Spleen (tissue), 7 donors: ENCODE results near the gene CARS1.

Source experiments
- POLR2A ChIP-seq, 3 donors: fragments of 450-650 bp; IDR thresholded peaks; one replicate each; pipeline ENCODE4 v1.5.1; 2017; ENCODE audit warnings: antibody characterized with exemption in 3 of 3, mild to moderate bottlenecking in 1 of 3
- POLR2AphosphoS5 ChIP-seq, 3 donors: sonication (generic); formaldehyde crosslinking; IDR thresholded peaks; one replicate each; pipeline ENCODE4 v1.5.1; 2017; ENCODE audit warnings: antibody characterized with exemption in 3 of 3
- TF ChIP-seq, protein P1 (sequence below), 11 experiments: fragments of 200-600 bp in 7 of 11; fragments of 450-650 bp in 4 of 11; sonication (generic) in 4 of 11; IDR thresholded peaks in 8 of 11; conservative IDR thresholded peaks in 3 of 11; 1 replicate in 7 of 11; 2 replicates in 4 of 11; pipeline versions ENCODE4 v1.4.0 to v1.8.0; 2016 to 2021; ENCODE audit warnings: antibody characterized with exemption in 11 of 11, inconsistent platforms in 4 of 11, mild to moderate bottlenecking in 1 of 11
- donor health status: DM: no; HTN: no; CAD: no; lungs with moderate emphysema.
- donor health status: DM: no; HTN: no; CAD: no.
- donor health status: DM: no; HTN: no; CAD: no.

DNA sequence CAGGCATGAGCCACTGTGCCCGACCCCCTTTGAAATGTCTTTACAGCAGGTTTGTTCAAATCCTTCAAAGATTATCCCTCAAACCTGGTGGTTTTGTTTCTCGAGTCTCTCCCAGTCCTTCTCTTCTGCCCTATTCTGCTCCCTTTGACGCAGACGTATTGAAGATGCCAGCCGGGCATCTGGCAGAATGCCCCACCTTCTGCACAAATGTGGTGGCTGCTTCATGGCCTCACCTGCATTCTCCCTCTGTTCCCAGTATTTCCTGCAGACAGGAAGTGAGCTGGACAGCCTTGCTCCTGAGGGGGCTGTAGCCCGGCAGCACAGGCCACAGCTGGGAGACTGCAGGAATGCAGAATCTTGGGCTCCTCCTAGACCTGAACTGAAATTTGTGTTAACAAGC is 60.2 kb downstream of the CARS1 start:
- TF ChIP-seq, protein P1, sequence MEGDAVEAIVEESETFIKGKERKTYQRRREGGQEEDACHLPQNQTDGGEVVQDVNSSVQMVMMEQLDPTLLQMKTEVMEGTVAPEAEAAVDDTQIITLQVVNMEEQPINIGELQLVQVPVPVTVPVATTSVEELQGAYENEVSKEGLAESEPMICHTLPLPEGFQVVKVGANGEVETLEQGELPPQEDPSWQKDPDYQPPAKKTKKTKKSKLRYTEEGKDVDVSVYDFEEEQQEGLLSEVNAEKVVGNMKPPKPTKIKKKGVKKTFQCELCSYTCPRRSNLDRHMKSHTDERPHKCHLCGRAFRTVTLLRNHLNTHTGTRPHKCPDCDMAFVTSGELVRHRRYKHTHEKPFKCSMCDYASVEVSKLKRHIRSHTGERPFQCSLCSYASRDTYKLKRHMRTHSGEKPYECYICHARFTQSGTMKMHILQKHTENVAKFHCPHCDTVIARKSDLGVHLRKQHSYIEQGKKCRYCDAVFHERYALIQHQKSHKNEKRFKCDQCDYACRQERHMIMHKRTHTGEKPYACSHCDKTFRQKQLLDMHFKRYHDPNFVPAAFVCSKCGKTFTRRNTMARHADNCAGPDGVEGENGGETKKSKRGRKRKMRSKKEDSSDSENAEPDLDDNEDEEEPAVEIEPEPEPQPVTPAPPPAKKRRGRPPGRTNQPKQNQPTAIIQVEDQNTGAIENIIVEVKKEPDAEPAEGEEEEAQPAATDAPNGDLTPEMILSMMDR (IDR thresholded peaks at IDR 0.05 in 8 of 11, conservative IDR thresholded peaks at IDR 0.05 in 3 of 11) = no peak
- TF ChIP-seq POLR2A (IDR thresholded peaks at IDR 0.05) = no peak
- TF ChIP-seq POLR2AphosphoS5 (IDR thresholded peaks at IDR 0.05) = no peak
